ENCODE results near the gene ZNF735. TPM values are rescaled to one million over a fixed set of nuclear protein-coding genes. Genes with fewer than 3 reads are reported as not detected.

The ZNF735 gene
- total RNA-seq, 2 donors from 2014 or later = not detected

Other genes with a start within 250 kb of the ZNF735 start
- gene ZNF722, start 208.4 kb upstream of the ZNF735 start, total RNA-seq = not detected
- 1 to 10 TPM; 3.5 to 6.4 TPM for gene ZNF727, start 161.8 kb upstream of the ZNF735 start, total RNA-seq
- not detected for gene ZNF679, start 21.3 kb downstream of the ZNF735 start, total RNA-seq
- 10 to 100 TPM; 14.2 to 15.7 TPM for gene ZNF736, start 106.8 kb downstream of the ZNF735 start, total RNA-seq

Data from posterior vena cava (tissue), 2 donors.